GM18870 (cell line): Measurements from ENCODE around the gene LSM4.

Experiments
- ATAC-seq: cut with Tn5 transposase; IDR thresholded peaks from one replicate; pipeline ENCODE4 v1.9.1; 2021; ENCODE audit warnings: moderate library complexity; ENCODE audit not compliant: unreplicated experiment

Gene LSM4

GRCh38 chr19:18279266-18279515 lies 43.7 kb downstream of the LSM4 start:
- no peak for ATAC-seq

GRCh38 chr19:18278521-18279265 lies 44.2 kb downstream of the LSM4 start:
- ATAC-seq: no peak

GRCh38 chr19:18274781-18275356 lies 48.0 kb downstream of the LSM4 start:
- ATAC-seq: no peak

- ATAC-seq: no peak
These were observed 48.6 kb downstream of the LSM4 start, which contains the start of gene IQCN for GRCh38 chr19:18274219-18274780. IQCN (minus strand) TSS chr19:18274452; CDS start chr19:18269478, 4,974 bp downstream.

- no peak for ATAC-seq
These were observed 49.2 kb downstream of the LSM4 start for GRCh38 chr19:18273561-18274218.

GRCh38 chr19:18271433-18271841 lies 51.4 kb downstream of the LSM4 start:
- ATAC-seq: no peak

GRCh38 chr19:18270326-18270725 lies 52.5 kb downstream of the LSM4 start:
- no peak for ATAC-seq

GRCh38 chr19:18269070-18269723 lies 53.7 kb downstream of the LSM4 start:
- ATAC-seq: no peak

- ATAC-seq: no peak
These were observed 55.8 kb downstream of the LSM4 start for GRCh38 chr19:18266771-18267686.

- no peak for ATAC-seq
These were observed 57.3 kb downstream of the LSM4 start for GRCh38 chr19:18265582-18265981.

- ATAC-seq: no peak
These were observed 57.8 kb downstream of the LSM4 start for GRCh38 chr19:18264971-18265540.

- ATAC-seq: no peak
These were observed 58.6 kb downstream of the LSM4 start for GRCh38 chr19:18264137-18264854.

- ATAC-seq: no peak
These were observed 59.3 kb downstream of the LSM4 start for GRCh38 chr19:18263324-18264136.

GRCh38 chr19:18262917-18263316 lies 60.0 kb downstream of the LSM4 start:
- no peak for ATAC-seq

- no peak for ATAC-seq
These were observed 60.7 kb downstream of the LSM4 start for GRCh38 chr19:18262144-18262543.

- ATAC-seq: no peak
These were observed 61.4 kb downstream of the LSM4 start for GRCh38 chr19:18261474-18261873.

- ATAC-seq: no peak
These were observed 63.0 kb downstream of the LSM4 start for GRCh38 chr19:18259893-18260292.
